ENCODE data around the gene C17orf78.
"Not testable (repeated sequence)": the region's sequence is repeated elsewhere in the genome, so short reads cannot be mapped to it uniquely, and the experiment has no call there.

C17orf78 gene

DNA sequence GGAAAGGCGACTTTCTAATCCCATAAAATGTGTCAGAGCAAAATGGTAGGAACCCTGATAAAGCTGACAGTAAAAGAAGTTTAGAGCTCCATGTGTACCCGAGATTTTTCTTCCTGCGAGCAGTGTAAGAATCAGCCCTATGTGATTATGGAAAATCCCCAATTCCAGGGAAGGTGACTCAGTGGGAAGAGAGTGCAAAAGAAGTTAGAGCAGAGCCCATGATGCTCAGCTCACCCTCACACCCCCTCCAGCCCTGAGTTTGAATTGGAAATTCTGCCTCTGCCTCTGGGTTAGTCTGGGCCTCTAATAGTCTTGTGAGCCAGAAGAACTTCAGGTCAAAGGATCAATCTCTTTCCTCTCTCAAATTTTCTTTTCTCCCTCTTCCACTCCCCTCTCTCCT is 12.5 kb downstream of the C17orf78 start:
- no peak for DNase-seq

DNA sequence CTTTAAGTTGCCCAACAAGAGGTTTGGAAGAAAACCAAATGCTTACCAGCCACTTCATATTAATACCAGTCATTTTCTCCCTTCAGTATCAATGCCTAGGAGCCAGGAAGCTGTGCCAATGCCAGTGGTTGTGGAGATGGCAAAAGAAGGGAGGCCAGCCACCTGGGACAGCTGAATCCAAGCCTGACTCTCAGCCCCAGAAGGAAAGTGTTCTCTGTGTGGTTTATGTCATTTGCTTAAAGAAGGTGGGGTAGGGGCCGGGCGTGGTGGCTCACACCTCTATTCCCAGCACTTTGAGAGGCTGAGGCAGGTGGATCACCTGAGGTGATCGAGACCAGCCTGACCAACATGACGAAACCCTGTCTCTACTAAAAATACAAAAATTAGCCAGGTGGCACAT is 13.4 kb downstream of the C17orf78 start:
- no peak for DNase-seq

DNA sequence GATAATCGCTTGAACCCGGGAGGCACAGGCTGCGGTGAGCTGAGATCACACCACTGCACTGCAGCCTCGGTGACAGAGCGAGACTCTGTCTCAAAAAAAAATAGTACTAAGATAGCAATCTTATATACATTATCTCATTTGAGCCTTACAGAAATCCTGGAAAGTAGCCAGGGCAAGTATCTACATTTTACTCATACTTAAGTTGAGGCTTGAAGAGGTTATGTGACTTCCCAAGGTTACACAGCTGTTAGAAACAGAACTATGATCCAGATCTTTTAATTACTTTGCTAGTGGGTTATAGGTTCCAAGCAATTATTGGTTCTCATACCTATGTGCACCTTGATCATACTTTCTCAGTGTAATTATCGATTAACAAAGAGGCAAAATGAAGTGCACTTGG is 15.4 kb downstream of the C17orf78 start:
- DNase-seq: no peak

DNA sequence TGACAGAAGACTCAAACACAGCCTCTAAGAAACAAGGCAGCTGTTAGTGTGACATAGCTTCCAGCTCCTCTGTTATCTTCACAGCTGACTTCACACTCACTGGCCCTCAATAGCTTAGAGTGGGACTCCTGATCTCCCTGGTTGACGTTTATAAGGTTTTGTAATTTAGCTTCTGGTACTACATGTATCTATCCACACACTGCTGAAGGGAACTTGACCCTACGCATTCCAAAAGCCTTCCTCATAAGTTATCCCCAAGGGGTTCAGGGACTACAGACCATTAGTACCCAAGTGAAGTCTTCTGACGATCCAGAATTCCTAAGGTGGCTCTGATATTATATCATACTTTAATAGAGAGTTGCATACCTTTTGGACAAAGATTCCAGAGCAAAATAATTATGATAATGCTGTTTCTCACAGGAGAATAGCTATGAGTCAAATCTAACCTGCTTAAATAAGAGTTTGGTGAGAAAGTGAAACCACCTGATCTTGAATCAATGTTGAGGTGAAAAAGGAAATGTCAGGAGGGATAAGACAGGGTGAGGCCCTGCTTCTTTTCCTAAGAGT is 16.3 kb downstream of the C17orf78 start:
- no peak for DNase-seq

DNA sequence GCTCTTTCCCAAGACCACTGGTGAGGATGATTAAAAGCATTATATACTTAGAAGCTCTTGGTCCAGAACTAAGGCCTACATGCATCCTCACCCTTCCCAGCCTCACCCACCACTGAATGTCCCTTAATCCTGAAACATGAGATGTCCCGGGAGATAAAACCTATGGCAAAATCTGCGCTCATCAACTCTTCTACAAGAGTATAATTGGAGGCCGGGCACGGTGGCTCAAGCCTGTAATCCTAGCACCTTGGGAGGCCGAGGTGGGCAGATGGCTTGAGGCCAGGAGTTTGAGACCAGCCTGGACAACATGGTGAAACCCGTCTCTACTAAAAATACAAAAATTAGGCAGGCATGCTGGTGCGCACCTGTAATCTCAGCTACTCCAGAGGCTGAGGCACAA is 17.6 kb downstream of the C17orf78 start:
- DNase-seq: no peak

DNA sequence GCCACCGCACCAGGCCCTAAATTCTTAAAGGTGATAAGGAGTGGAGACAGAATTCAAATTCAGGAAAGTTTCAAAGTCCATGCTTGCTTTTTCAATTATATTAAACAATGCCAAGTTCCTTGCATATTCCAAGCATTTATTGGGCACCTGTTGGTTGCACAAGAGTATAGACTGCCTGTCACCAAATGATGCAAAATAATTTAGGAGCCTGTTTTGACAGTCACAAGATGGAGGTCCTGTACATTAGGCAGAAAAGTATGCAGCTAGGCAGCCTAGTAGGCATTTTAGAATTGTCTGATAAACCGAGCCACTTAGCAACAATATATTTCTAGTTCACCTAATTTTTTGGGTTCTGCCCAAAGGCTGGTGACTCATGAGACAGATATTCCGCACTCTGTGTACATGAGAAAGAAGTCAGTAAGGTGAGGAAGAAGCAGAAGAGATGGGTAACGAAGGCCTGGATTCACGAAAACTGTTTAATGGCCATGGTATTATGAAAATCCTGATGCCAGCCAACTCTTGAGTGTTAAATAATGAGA is 23.5 kb downstream of the C17orf78 start:
- no peak for DNase-seq

DNA sequence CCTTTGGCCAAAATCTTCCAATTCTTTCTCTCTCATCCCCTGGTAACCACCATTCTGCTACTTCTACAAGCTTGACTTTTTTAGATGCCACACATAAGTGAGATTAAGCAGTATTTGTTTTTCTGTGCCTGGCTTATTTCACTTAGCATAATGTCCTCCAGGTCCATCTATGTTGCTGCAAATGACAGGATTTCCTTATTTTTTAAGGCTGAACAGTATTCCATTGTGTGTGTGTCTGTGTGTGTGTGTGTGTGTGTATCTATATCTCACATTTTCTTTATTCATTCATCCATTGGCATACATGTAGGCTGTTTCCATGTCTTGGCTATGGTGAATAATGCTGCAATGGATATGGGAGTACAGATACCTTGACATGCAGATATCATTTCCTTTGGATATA is 24.7 kb downstream of the C17orf78 start:
- no peak for DNase-seq

DNA sequence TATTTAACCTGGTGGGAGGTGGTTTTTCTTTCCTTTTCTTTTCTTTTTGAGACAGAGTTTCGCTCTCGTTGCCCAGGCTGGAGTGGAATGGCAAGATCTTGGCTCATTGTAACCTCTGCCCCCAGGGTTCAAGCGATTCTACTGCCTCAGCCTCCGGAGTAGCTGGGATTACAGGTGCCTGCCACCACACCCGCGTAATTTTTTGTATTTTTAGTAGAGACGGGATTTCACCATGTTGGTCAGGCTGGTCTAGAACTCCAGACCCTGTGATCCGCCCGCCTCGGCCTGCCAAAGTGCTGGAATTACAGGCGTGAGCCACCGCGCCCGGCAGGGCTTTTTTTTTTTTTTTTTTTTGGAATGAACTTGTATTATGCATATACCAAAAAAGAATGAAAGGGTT is 29.7 kb downstream of the C17orf78 start:
- DNase-seq: not testable (repeated sequence)

DNA sequence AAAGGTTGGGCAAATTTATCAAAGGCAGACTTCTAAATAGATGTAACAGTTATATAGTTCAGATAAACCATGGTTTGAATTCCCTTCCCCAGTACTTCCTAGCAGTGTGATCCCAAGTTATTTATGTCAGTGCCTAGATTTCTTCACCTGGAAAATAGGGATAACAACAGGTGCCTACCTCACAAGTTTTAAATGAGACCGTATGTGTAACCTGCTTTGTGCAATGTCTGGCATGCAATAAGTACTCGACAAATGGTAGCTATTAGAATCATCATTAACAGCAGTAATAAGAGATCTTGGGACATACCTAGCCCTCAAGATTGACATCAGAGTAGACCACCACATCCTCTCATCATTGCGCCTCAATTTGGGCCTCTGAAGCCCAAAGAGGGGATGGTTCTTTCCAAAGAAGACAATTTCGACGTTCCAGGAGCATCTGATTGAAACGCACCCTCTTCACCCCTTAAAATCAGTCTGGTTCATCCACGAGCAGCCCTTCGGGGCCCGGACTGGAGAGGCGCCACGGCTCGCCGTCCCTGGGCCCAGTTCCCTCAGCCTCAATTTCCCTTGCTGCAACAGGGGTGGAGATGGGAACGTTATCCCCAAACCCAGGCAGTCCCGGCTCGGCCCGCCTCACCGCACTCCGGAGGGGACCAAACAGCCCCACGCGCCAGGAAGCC is 30.3 kb downstream of the C17orf78 start:
- DNase-seq: peak in 2 of 3 experiments; percentile 71 to 79

DNA sequence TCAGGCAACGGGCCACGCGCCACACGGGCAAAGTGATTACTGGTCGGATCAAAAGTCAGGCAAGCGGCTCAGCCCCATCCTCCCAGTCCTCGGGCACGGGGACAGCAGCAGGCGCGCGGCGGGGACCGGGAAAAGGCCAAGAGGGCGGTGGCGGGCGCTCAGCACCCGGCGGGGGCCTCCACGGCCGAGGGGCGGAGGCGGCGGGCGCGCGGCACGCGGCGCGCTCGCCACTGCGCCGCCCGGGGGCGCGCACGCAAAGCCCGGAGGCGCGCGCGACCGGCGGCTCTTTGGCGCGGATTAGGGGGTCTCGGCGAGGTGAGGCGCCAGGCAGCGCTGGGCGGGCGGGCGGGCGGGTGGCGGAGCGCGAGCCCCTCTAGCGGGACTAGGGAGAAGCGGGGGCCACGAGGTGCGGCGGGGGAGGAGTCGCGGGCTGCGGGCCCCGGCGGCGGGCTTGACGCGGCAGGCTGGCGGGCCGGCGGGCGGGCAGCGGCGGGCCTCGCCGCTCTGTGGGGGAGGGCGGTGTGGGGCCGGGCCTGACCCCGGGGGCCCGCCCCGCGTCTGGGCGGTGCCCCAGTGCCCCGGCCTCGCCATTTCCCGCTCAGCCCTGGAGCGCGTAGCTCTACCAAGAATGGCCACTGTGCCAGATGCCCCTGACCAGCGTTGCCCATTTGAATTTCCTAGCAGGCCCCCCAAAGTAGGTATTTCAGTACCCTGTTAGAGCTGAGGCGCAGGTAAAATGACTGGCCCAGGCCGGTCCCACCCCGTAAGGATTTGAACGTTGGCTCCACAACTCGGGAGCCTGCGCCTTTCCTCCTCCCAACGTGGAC is 31.1 kb downstream of the C17orf78 start, which contains the start of the genes ACACA and TADA2A:
Gene ACACA, minus strand, starts transcription at position 202 of the 827 bp plus-strand sequence. CDS start 537 bp downstream, outside the sequence.
Gene TADA2A, plus strand, starts transcription at position 252 of the 827 bp plus-strand sequence. CDS start 4,480 bp downstream, outside the sequence.
- peak; percentile 77 to 91 (median 89) for DNase-seq

DNA sequence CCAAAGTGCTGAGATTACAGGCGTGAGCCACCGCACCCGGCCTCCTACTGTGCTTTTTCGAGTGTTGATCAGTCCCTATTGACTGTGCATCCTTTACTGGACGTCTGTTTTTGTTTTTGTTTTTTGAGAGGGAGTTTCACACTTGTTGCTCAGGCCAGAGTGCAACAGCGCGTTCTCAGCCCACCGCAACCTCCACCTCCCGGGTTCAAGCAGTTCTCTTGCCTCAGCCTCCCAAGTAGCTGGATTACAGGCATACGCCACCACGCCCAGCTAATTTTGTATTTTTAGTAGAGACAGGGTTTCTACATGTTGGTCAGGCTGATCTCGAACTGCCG is 32.3 kb downstream of the C17orf78 start:
- DNase-seq: not testable (repeated sequence)

DNA sequence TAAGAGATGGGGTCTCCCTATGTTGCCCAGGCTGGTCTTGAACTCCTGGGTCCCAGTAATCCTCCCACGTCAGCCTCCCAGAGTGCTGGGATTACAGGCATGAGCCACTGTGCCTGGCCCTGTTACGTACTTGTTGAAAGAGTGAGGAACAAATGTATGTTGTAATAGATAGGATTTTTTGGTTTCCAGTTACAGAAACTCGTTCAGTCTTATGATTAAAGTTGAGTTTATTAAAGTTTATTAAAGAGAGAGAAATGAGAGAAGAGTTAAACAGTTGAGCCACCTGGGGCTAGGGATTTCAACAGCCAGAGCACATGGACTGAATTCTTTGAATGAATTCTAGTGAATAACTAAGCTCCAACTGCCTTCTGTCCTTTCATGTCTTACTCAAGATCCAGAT is 34.6 kb downstream of the C17orf78 start:
- no peak for DNase-seq

DNA sequence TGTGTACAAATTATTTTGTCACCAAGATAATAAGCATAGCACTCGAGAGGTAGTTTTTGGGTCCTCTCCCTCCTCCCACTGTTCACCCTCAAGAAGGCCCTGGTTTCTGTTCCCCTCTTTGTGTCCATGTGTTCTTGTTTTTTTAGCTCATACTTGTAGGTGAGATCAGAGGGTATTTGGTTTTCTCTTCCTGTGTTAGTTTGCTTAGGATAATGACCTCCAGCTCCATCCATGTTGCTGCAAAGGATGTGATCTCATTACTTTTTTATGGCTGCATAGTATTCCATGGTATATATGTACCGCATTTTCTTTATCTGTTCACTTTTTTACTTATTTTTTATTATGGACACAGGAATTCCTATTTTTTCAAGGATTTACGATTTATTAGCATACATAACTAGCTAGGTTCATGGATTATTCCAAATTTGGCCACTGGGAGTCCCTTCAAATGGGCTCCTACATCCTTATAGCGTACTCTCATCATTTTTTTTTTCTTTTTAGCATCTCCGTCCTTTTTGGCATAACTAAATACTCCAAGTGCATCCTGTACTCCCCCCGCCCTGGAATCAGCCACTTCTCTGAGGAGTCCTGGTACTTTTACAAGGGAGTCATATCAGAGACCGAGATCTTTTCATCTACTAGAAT is 38.2 kb downstream of the C17orf78 start:
- DNase-seq: no peak

DNA sequence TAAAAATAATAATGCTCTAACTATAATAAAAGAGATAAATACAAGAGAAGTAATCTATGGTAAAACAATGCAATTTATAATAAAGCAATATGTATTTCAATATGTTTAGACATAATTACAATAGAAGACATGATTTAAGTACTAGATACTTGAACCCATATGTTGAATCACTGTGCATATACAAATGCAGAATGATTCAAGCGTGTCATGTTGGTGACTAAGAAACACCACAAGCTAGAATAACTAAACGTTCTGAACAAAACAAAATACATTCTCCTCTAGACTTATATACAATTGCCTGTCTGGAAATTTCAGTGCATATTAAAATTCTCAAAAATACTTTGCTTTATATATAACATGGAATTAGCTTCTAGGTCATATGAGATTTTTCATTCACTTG is 42.1 kb downstream of the C17orf78 start:
- no peak for DNase-seq

DNA sequence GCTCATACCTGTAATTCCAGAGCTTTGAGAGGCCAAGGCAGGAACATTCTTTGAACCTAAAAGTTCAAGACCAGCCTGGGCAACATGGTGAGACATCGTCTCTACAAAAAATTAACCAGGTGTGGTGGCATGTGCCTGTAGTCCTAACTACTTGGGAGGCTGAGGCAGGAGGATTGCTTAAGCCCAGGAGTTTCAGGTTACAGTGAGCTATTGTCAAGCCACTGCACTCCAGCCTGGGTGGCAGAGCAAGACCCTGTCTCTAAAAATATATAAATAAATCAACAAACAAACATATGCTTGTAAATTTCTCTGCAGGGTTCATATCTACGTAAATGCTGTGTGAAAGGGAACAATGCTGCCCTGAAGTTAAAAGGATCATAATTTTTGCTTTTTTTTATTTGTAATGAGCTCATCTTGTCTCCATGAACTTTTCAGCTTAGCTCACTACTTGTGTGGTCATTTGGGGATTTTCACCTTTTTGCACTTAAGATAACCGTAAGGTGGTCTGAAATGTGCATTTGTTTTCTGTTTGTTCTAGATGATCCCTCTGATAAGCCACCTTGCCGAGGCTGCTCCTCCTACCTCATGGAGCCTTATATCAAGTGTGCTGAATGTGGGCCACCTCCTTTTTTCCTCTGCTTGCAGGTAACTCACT is 47.3 kb downstream of the C17orf78 start:
- DNase-seq: no peak

DNA sequence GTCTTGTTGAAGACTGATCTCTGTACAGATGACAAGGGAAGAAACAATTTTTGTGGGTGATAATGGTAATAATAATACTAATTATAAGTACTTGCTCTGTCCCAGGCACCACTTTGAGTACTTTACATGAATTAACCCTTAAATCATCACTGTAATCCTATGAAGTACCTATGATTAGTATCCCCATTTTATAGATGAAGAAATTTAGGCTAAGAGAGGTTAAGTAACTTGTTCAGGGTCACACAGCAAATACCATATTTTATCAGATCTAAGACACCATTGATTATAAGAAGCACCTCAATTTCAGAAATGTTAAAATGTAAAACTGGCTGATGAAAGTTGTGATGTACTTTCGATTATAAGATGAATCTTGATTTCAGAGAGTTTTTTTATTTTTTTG is 49.5 kb downstream of the C17orf78 start:
- DNase-seq: no peak

DNA sequence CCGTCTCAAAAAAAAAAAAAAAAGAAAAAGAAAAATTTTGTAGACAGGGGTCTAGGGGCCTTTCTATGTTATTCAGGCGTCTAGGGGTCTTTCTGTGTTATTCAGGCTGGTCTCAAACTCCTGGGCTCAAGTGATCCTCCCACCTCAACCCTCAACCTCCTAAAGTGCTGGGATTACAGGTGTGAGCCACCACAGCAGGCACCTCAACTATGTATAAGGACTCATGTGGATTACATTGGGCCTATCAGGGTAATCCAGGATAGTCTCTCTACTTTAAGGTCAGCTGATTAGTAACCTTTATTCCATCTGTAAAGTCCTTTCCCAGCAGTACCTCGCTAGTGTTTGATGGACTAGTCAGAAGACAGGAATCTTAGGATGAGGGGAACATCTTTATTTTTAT is 53.3 kb downstream of the C17orf78 start:
- DNase-seq: no peak

DNA sequence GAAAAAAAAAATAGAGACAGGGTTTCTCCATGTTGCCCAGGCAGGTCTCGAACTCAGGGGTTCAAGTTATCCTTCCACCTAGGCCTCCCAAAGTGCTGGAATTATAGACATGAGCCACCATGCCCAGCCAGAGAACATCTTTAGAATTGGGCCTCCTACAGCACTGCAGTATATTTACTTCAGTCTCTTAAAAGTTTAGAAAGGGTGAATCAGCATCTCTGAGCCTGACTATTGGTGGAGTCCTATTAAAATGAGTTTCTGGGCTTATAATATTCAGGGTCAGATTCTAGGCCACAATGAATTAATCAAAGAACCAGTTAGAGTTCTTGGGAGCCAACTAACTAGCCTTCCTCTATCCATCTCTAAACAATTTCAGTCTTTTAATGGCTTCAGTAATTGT is 53.7 kb downstream of the C17orf78 start:
- DNase-seq: no peak

DNA sequence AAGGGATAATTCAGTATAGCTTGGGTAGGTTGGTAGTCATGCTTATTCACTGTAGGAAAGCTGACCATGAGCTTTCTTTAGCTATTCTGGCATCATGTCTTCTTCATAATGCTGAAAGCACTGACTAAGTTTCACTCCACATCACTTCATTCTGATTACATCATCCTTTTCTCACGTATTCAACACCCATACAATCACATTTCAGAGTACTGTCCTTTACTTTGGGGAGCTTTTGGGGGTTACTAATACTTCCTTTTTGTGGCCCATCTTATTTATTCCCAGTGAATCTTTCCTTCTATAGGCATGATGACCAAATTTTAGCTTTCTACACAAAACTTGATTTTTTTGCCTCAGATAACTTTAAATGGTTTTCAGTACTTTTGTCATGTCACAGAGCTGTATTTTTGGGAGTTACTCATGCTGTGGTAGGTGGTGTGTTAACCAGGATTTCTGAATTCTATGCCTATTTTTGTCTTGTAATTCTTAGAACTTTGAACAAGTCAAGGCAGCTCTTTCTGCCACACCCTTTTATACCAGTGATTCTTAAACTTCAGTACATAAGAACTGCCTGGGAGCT is 54.4 kb downstream of the C17orf78 start:
- DNase-seq: no peak

DNA sequence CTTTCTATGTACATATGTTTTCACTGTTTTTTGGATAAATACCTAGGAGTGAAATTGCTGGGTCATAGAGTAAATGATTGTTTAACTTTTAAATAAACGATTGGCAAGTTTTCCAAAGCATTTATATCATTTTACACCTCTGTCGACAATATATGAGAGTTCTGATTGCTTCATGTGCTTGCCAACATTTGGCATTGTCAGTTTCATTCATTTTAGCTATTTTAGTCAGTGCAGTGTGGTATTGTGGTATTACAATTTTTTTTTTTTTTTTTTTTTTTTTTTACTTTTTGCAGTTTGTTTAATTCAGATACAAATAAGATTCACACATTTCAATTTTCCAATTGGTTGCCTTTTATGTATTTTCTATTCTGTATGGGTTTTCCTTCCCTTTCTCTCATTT is 56.9 kb downstream of the C17orf78 start:
- DNase-seq: no peak

DNA sequence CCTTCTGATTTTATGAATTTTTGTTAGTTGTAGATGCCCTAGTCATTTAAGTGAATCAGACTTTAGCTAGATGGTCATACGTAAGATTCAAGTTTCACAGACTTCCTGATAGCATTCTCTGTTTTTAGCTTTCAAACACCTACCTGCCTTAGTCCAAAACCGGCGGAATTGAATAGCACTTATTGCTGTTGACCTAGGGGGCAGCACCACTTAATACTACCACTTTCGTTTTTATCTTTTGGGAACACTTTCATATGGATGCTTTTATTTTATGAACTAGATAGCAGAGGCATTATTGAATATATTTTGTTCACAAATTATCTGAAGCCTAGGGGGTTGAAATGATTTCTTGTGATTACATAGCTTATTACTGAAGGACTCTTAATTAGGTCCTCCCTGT is 62.4 kb downstream of the C17orf78 start:
- no peak for DNase-seq

DNA sequence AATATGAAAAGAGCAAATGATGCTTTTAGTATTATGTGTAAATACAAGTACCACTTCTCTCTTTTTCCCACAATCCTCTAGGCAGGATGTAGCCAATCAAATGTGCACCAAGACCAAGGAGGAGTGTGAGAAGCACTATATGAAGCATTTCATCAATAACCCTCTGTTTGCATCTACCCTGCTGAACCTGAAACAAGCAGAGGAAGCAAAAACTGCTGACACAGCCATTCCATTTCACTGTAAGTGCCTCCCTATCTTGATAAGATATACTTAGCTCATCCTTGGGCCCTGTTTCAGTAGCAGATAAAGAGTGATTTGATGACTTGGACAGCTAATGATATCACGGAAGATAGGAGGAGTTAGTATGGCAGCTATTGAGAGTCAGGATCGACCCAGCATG is 64.6 kb downstream of the C17orf78 start:
- no peak for DNase-seq

Measured in NCI-H1417 (cell line).